HG03095 (cell line): Measurements from ENCODE around the gene U2AF2.

Experiments used
- ATAC-seq: cut with Tn5 transposase; IDR thresholded peaks from one replicate; pipeline ENCODE4 v1.9.1; 2021; ENCODE audit warnings: moderate library complexity; ENCODE audit not compliant: unreplicated experiment

The U2AF2 gene

DNA sequence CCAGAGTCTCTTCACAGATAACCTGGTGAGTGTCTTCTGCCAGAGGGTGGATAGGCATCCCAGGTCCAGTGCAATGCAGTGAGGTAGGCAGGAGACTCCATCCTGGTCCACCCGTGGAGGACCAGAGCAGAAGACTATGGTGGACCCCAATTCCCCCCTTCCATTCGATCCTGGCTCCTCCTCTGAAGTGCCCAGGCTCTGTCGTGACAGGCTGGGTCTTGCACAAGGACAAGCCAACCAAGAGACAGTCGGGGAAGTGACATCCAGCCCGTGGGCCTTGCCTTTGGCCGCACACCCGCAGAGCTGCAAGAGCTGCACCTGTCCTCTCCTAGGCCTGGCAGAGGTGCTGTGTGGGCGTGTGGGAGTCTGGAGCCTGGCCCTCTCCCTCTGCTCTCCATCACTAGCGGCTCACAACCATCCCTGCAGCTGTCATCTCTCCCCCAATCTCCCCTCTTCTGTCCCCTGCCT, 33.6 kb upstream of the U2AF2 start:
- ATAC-seq, result no peak

- ATAC-seq, result no peak
These were observed 33.1 kb upstream of the U2AF2 start for GRCh38 chr19:55621673-55622231.

DNA sequence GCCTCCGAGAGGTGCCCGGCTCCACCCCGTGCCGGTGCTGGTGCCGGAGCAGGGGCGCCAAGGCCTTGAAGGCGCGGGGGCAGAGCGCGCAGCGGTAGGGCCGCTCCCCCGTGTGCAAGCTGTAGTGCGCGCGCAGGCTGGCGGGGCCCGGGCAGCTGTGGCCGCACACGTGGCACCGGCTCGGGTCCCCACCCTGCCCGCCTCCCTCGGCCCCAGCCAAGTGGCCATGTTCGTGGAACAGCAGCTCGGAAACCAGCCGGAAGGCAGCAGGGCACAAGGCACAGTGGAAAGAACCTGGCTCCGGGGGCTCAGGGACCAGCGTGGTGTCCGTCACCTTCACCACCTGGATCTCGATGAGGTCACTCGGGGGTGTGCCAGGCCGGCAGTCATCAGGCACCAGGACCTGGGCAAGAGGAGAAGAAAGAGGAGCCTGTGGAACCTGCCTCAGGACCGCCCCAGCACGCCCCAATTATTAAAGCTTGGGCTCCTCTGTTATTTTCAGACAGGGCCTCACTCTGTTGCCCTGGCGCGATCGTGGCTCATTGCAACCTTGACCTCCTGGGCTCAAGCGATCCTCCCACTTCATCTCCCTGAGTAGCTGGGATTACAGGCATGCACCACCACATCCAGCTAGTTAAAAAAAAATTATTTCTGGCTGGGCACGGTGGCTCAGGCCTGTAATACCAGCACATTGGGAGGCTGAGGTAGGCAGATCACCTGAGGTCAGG, 32.4 kb upstream of the U2AF2 start:
- ATAC-seq, result no peak

- no peak for ATAC-seq
These were observed 31.7 kb upstream of the U2AF2 start for GRCh38 chr19:55623130-55623529.

- no peak for ATAC-seq
These were observed 31.3 kb upstream of the U2AF2 start for GRCh38 chr19:55623561-55623960.

DNA sequence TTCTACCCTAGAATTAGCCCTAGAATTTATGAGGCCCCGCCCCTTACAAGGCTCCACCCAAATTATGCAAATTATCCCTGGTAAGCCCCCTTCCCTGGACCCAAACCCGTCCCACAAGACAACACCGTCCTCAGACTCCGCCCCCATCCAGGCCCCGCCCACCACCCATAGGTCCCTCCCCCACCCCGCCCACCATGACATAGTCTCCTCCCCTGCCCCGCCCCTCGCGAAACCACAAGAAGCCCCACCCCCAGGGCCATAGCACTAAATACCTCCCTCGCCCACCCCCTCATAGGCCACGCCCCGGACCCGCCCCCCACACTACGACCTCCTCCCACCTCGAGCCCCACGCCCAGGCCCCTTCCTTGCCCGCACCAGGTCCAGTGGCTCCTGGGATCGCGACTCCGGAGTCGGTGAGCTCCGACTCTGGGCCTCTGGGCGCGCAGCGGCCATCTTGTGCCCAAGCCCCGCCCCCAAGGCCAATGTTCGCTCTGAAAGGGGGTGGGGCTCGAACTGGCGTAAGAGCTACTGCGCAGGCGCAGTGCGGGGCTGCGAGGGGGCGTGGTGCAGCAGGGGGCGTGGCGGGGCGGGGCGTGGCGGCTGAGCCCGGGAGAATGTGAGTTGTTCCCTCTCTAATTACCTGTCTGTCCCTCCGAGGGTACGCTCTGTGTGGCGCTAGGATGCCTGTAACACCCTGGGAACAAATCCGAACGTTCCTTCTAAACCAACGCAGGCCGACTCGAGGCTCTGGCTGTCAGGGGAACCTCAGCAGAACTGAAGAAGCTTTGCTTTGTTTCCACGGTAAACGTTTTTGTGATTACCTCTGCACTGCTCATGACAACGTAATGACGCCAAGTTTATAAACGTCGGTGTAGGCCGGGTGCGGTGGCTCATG, 30.5 kb upstream of the U2AF2 start, which contains the start of gene ZNF784:
ZNF784 (minus strand) TSS at position 458 of the 895 bp plus-strand sequence; CDS start at position 453, 5 bp downstream.
- ATAC-seq, result peak; percentile 49

DNA sequence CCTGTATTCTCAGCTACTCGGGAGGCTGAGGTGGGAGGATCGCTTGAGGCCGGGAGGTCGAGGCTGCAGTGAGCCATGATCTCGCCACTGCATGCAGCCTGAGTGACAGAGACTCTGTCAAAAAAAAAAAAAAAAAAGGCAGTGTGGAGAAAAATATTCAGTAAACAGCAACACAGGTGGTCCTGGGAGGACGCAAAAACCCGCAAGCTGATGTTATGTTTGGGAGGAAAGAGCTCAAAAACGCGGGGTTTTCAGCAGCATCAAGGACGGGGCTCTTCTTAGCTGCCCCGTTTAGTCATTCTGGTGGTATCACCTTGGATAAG, 29.9 kb upstream of the U2AF2 start:
- no peak for ATAC-seq

- ATAC-seq, result no peak
These were observed 28.5 kb upstream of the U2AF2 start for GRCh38 chr19:55626350-55626749.

GRCh38 chr19:55632463-55632834, 22.4 kb upstream of the U2AF2 start:
- ATAC-seq, result no peak

DNA sequence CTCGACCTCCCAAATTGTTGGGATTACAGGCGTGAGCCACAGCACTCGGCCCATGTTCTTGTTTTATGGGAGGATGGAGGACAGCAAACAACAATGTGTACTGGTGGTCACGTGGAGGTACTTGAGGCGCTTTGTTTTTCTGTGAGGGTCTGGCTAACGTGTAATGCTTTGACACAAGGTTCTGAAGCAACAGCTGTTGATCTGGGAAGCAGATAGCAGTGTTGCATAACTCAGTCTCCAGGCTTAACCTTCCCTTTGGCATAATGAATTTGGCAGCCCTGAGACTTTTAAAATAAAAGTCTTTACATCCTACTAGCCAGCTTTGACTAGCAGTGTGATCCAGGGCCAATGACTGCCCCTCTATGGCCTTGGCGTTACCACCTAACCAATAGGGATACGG, 21.0 kb upstream of the U2AF2 start:
- no peak for ATAC-seq

GRCh38 chr19:55635334-55635717, 19.5 kb upstream of the U2AF2 start:
- no peak for ATAC-seq

DNA sequence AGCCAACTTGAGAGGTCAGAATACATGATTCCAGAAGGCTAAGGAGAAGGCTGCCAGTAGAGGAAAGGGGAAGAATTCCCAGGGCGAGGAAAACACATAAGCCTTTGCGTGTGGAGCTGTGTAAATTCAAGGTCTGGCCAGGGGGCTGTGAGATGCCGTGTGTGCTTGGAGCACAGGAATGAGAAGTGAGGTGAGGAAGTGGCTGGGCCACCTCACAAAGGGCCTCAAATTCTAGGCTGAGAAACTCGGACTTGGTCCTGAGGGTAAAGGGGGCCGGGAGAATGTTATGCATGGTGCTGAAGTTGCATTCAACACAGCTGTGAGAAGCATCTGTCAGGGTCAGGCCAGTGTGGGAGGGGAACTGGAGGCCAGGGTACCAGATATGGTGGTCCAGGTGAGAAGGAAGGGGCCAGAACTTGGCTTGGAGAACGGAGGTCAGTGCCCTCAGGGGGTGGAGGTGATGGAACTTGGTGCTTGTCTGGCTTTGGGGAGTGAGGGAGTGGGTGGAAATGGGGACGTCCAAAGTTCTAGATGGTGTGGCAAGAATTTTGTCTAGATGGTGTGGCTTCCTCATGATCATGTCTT, 18.9 kb upstream of the U2AF2 start:
- ATAC-seq, result no peak

- ATAC-seq, result no peak
These were observed 18.1 kb upstream of the U2AF2 start for GRCh38 chr19:55636723-55637122.

GRCh38 chr19:55637534-55637933, 17.3 kb upstream of the U2AF2 start:
- no peak for ATAC-seq

DNA sequence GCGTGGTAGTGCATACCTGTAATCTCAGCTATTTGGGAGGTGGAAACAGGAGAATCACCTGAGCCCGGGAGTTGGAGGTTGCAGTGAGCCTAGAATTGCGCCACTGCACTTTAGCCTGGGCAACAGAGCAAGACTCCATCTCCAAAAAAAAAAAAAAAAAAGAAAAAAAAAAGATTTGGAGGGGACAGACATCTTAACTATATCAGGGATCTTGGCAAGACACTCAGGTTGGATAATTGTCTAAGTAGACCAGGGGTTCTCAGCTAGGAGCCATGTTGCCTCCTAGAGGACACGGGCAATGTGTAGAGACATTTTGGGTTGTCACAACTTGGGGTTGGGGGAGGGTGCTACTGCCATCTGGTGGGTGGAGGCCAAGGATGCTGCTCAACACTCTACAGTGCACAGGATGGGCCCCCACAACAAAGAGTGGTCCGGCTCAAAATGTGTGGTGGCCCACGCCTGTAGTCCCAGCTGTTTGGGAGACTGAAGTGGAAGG, 15.9 kb upstream of the U2AF2 start:
- ATAC-seq, result no peak

- no peak for ATAC-seq
These were observed 14.7 kb upstream of the U2AF2 start for GRCh38 chr19:55640043-55640576.

DNA sequence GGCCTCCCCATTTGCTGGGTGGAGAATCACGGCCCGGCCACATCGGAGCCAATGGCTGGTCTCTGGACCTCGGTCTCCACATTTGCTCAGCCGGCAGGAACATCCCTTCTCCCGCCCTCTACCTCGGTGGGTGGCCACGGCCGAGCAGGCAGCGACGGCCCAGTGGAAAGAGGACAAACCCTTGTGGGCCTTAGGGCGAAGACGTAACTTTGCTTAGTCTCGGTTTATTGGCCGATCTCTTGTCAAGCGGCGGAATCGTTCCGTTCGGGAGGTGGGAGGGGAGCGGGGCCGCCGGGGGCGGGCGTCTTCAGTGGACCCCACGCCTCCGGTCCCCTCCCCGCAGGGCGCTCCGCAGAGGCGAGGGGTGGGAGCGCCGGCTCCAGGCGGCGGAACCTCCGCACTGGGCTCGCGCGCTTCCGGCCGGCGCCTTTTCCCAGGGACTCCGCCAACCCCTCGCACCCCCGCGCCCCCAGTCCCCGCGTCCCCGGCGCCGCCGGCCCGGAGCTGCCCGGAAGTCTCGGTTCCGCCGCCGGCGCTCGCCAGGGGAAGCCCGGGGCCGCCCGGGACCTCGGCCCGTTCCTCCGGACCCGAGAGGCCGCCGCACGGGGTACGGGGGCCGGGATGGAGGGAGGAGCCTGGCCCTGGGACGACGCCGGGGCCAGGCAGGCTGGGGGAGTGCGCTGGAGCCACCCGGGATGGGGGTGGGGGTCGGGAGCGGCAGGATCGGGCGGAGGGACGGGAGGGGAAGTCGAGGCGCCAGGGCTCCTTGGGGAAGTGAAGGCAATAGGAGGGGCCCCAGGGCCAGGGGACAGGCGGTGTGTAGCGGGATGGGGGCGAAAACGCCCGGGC, 14.0 kb upstream of the U2AF2 start, which contains the start of gene ZNF580:
ZNF580 (plus strand) TSS at position 426 of the 849 bp plus-strand sequence. CDS start 1,507 bp downstream, outside the sequence.
- no peak for ATAC-seq

DNA sequence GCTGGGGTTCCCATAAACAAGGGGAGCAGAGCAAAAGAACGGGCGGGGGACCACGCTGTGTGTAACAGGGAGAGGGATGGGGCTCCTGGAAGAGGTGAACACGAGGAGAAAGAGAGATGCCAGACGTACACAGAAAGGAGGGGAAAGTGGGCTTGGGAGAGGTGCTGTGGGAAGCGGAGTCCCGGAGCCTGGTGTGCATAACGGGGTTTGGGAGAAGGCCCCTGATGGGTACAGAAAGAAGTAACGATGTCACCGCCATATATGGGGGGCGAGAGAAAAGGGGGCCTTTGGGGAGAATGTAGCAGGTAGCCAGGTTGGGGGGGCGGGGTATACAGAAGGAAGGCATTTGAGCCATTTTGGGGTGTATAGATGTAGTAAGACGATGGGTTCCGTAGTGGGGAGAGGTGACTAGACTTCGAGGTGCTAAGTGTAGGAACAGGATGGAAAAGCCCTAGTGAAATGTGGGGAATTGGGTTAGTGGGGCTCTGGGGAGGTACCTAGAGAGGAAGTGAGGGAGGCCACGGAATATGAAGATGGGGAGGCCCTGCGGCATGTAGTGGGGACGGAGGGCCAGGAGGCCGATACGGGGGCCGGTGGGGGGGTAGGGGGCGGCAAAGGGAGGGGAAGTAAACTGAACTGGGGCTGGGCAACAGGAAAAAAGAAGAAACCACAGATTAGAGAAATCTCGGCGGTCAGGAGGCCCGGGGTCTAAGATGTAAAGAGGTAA, 13.2 kb upstream of the U2AF2 start:
- no peak for ATAC-seq
